KOPT-K1 (cell line): ENCODE data around the gene TOMM34.
A peak's percentile ranks its signal among the peaks of the same experiment; 100 is the strongest.

Source experiments
- H3K27ac ChIP-seq: fragments of 200-600 bp; sonication (generic); 2 replicates; pipeline ENCODE4 v1.5.1; 2016; ENCODE audit warnings: antibody characterized with exemption, mild to moderate bottlenecking, low read depth, low read length; ENCODE audit not compliant: poor library complexity, severe bottlenecking
- H3K36me3 ChIP-seq: fragments of 200-600 bp; sonication (generic); 2 replicates; pipeline ENCODE4 v1.5.1; 2017; ENCODE audit warnings: antibody characterized with exemption, mild to moderate bottlenecking, low read length, moderate library complexity; ENCODE audit not compliant: insufficient read depth
- H3K9me3 ChIP-seq: fragments of 200-600 bp; sonication (generic); 2 replicates; pipeline ENCODE4 v1.5.1; 2017; ENCODE audit warnings: antibody characterized with exemption, low read length, mild to moderate bottlenecking; ENCODE audit not compliant: insufficient read depth, poor library complexity, severe bottlenecking

Gene TOMM34

GRCh38 chr20:44960103-44960852, at the start of gene TOMM34:
Gene TOMM34 (minus strand): TSS chr20:44960397. CDS start chr20:44960333, 64 bp downstream.
- peak within 1 kb of the TSS; percentile 66 for H3K27ac ChIP-seq

GRCh38 chr20:45008521-45009049, 48.4 kb upstream of the TOMM34 start:
- H3K27ac ChIP-seq, result no peak overlapping the region
- H3K36me3 ChIP-seq, result peaks cover 92% of the 10 kb centered on the region
- no peaks in the 10 kb centered on the region for H3K9me3 ChIP-seq

More at GRCh38 chr20:44960103-44960852, at the start of gene TOMM34:
- Histone ChIP-seq H3K9me3 (no peaks in the 10 kb centered on the region), H3K36me3 (peaks cover 35% of the 10 kb centered on the region)

- H3K9me3 ChIP-seq, result no peaks in the 10 kb centered on the region
- no peak overlapping the region for H3K27ac ChIP-seq
- H3K36me3 ChIP-seq, result peaks cover 90% of the 10 kb centered on the region
These were observed 37.5 kb upstream of the TOMM34 start for GRCh38 chr20:44997668-44998067.

GRCh38 chr20:44997171-44997570, 37.0 kb upstream of the TOMM34 start:
- peaks cover 90% of the 10 kb centered on the region for H3K36me3 ChIP-seq
- H3K27ac ChIP-seq, result no peak overlapping the region
- H3K9me3 ChIP-seq, result no peaks in the 10 kb centered on the region

- Histone ChIP-seq H3K27ac (no peak overlapping the region), H3K36me3 (peaks cover 85% of the 10 kb centered on the region)
These were observed 33.1 kb upstream of the TOMM34 start for GRCh38 chr20:44993343-44993742.

GRCh38 chr20:44990957-44991356, 30.8 kb upstream of the TOMM34 start:
- Histone ChIP-seq H3K9me3 (no peaks in the 10 kb centered on the region), H3K27ac (peak overlapping the region; percentile 12), H3K36me3 (peaks cover 85% of the 10 kb centered on the region)

More at GRCh38 chr20:44993343-44993742, 33.1 kb upstream of the TOMM34 start:
- H3K9me3 ChIP-seq, result no peaks in the 10 kb centered on the region

- Histone ChIP-seq H3K36me3 (peaks cover 85% of the 10 kb centered on the region), H3K27ac (peak overlapping the region; percentile 12), H3K9me3 (no peaks in the 10 kb centered on the region)
These were observed 30.2 kb upstream of the TOMM34 start for GRCh38 chr20:44990425-44990824.

GRCh38 chr20:44988631-44989171, 28.5 kb upstream of the TOMM34 start:
- Histone ChIP-seq H3K9me3 (no peaks in the 10 kb centered on the region), H3K27ac (no peak overlapping the region), H3K36me3 (peaks cover 91% of the 10 kb centered on the region)

- Histone ChIP-seq H3K36me3 (peaks cover 94% of the 10 kb centered on the region), H3K9me3 (no peaks in the 10 kb centered on the region), H3K27ac (no peak overlapping the region)
These were observed 23.0 kb upstream of the TOMM34 start for GRCh38 chr20:44983093-44983674.

GRCh38 chr20:44981736-44982406, 21.7 kb upstream of the TOMM34 start:
- Histone ChIP-seq H3K36me3 (peaks cover 94% of the 10 kb centered on the region), H3K27ac (no peak overlapping the region), H3K9me3 (no peaks in the 10 kb centered on the region)

- Histone ChIP-seq H3K36me3 (peaks cover 94% of the 10 kb centered on the region), H3K9me3 (no peaks in the 10 kb centered on the region), H3K27ac (peak overlapping the region; percentile 58)
These were observed 19.0 kb upstream of the TOMM34 start for GRCh38 chr20:44979090-44979621.

GRCh38 chr20:44976698-44977097, 16.5 kb upstream of the TOMM34 start:
- H3K9me3 ChIP-seq, result no peaks in the 10 kb centered on the region
- peaks cover 94% of the 10 kb centered on the region for H3K36me3 ChIP-seq
- no peak overlapping the region for H3K27ac ChIP-seq

GRCh38 chr20:44973053-44973452, 12.9 kb upstream of the TOMM34 start:
- H3K36me3 ChIP-seq, result peaks cover 62% of the 10 kb centered on the region
- H3K9me3 ChIP-seq, result no peaks in the 10 kb centered on the region
- no peak overlapping the region for H3K27ac ChIP-seq

GRCh38 chr20:44970243-44970757, 10.1 kb upstream of the TOMM34 start:
- no peaks in the 10 kb centered on the region for H3K9me3 ChIP-seq
- H3K36me3 ChIP-seq, result peaks cover 34% of the 10 kb centered on the region
- H3K27ac ChIP-seq, result peak overlapping the region; percentile 38
